HK-2 (cell line): Measurements from ENCODE around the gene ELOF1.
"Not testable (repeated sequence)": the region's sequence is repeated elsewhere in the genome, so short reads cannot be mapped to it uniquely, and the experiment has no call there.

Source experiments
- DNase-seq: peaks from one replicate; pipeline ENCODE4 v3.0.0-alpha.2; 2018; ENCODE audit not compliant: unreplicated experiment

The ELOF1 gene

DNA sequence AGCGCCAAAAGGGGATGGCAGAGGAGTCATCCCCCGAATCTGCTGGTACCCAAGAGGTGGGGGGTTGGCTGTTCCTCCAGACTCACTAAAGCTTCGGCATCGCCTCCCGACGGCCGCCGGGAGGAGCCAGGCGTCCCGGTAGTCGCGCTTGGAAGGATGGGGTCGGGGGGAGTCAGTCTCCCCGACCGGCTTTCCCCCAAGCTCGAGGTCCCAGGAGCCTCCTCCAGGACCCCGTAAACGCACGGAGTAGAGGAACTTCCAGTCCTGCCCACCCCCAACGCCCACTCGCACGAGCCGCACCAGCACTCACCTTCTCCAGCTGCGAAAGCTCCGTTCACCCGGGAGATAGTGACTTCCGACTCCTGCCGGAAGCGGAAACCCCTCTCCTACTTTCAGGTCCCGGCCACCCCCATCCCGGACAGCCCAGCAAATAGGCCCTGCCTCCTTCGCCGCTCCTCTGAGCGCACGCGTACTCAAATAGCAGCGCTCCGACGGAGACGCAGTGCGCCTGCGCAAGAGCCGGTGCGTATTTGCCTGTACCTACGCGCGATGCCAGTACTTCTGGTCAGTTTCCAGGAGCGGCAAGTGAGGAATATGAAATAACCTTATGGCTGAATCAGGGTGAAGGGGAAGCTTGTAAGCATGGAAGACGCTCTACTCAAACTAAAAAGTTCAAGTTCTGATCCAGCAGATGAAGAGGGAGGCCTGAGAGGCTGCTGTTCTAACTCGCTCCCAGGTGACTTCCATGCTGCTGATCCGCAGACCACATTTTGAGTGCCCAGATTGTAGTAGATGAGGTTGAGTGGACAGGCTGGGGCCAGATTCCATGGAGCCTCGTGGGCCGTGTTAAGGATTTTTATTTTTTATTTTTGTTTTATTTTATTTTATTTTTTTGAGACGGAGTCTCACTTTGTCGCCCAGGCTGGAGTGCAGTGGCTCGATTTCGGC is at the start of gene ELOF1:
ELOF1 (minus strand) TSS at position 350 of the 948 bp plus-strand sequence. CDS start 4,883 bp downstream, outside the sequence.
- peak; percentile 98 for DNase-seq

DNA sequence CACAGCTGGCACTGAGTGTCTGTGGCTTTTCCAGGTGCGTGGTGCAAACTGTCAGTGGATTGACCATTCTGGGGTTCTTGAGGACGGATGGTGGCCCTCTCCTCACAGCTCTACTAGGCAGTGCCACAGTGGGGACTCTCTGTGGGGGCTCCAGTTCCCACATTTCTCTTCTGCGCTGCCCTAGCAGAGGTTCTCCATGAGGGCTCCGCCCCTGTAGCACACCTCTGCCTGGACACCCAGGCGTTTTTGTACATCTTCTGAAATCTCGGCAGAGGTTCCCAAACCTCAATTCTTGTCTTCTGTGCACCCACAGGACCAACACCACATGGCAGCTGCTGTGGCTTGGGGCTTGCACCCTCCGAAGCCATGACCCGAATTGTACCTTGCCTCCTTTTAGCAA is 47.5 kb upstream of the ELOF1 start:
- DNase-seq = no peak

DNA sequence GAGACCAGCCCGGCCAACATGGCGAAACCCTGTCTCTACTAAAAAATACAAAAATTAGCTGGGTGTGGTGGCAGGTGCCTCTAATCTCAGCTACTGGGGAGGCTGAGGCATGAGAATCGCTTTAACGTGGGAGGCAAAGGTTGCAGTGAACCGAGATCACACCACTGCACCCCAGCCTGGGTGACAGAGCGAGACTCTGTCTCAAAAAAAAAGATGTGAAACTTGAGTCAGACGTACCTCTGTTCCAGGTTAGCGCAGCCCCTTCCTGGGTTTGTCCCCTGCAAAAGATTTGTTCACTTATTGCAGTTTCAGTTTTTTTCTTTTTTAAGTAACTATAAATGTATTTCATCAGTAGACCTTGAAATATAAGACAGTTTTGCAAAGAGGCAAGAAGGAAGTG is 40.7 kb upstream of the ELOF1 start:
- DNase-seq = not testable (repeated sequence)

DNA sequence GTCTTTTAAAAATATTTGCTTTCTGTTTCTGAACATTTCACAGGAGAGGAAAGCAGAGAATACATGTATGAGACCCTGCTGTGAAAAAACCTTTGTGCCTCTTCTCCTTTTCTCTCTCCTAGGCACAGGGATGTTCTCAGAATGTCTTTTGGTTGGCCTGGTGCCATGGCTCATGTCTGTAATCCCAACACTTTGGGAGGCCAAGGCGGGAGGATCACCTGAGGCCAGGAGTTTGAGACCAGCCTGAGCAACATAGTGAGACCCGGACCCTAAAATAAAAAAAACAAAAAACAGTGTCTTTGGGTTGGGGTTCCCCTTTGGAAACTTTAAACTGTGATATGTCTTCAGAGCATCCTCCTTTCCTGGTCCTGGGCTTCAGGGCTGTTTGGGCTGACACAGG is 39.7 kb upstream of the ELOF1 start:
- no peak for DNase-seq

DNA sequence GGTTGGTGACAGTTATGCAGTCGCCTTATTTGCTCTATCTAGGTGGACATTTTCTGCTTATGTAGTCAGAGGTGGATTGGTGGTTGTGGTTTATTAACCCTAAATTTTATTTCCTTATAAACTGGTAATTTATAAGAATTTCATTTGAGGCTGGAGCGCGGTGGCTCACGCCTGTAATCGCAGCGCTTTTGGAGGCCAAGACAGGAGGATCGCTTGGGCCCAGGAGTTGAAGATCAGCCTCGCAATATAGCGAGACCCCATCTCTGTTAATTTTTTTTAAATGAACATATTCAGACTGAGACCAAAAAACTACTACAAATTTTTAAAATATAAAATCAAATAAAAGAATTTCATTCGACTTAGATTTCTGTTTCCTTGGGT is 39.1 kb upstream of the ELOF1 start:
- no peak for DNase-seq

DNA sequence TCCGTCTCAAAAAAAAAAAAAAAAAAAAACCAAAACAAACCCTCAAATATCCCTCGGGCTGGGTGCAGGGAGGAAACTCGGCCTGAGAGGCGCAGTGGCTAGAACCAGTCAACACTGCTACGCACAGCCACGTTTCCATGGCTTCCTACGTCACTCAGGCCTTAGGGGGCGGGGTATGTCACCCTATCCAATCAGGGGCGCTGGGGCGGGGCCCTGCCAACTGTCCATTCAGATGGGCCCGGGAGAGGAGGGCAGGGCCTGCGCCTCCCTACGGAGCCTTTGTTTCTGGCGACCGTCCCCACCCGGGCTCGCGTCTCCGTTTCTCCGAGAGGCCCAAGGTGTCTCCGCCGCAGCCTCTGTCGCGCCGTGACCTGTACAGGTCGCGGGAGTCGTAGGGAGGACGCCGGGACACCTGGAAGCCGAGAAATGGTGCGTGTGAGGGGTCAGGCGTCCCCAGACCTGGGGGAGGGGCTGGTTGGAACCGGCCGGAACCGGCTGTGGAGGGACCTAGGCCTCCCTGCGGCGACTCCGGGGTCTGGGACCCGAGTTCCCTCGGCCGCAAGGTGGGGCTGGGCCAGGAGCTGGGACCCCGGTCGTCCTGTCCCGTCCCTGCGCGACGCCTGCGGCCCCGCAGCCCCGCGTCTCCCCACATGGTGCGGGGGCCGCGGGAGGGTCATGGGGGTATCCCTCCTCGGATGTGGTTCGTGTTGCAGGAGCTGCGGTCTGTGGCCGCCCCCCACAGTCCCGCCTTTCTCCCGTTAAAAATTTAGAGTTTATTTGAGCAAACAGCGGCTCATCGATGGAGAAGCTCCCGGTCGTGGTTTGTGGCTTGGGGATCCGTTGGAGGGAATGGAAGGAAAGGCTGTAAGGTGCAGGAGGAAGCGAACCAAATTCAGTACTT is 38.4 kb upstream of the ELOF1 start, which contains the start of gene ZNF627:
ZNF627 (plus strand) TSS at position 282 of the 901 bp plus-strand sequence; CDS start at position 427, 145 bp downstream.
- peak; percentile 97 for DNase-seq

DNA sequence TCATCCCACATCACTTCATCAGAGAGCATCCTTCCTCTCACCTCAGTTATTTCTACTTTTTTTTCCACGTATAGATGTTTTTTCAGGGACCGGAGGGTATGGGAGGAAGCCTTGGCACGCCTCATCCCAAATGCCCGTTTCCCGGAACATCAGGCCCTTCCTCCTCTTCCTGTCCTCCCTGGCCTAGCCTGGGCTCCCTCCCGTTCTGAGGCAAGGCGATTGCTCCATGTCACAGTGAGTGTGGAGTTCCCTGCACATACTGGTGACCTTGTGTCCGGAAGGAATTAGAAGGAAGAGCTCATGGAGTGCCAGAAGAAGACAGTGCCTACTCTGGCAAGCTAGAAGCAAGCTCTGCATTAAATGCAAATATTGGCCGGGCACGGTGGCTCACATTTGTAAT is 37.1 kb upstream of the ELOF1 start:
- DNase-seq = no peak

DNA sequence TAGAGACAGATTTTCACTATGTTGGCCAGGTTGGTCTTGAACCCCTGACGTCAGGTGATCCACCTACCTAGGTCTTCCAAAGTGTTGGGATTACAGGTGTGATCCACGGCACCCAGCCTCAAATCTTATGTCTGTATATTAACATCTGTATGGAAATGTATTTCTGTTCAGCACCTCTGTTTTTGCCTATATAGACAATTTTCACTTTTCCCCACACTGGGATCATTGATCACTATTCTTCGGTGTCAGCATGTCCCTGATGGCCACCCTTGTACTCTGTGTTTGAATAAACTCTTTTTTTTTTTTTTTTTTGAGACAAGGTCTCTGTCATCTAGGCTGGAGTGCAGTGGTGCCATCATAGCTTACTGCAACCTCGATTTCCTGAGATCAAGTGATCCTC is 35.1 kb upstream of the ELOF1 start:
- no peak for DNase-seq

DNA sequence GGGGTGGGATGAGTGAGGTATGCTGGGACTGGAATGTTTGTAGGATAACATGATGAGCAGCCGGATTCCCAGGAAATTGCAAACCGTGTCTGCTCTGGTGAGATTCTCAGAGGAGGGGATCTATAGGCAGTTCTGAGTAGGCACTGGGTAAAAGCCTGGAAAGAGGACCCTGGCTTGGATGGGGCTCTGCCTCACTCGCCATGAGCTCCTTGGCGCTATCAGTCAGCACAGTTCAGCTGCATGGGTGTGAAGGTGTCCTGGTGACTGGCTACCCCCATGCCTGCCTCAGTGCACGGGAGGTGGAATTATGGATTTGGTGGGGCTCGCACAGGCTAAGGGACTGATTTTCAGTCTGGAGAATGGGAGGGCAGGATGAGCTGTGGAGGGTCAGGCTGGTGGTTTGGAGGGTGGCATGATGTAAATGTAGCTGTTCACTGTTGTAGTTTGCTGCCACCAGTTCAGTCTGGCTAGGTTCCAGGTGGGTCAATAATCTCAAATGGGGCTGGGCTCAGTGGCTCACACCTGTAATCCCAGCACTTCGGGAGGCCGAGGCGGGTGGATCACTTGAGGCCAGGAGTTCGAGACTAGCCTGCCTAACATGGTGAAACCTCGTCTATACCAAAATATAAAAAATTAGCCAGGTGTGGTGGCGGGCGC is 29.1 kb upstream of the ELOF1 start:
- DNase-seq = no peak

DNA sequence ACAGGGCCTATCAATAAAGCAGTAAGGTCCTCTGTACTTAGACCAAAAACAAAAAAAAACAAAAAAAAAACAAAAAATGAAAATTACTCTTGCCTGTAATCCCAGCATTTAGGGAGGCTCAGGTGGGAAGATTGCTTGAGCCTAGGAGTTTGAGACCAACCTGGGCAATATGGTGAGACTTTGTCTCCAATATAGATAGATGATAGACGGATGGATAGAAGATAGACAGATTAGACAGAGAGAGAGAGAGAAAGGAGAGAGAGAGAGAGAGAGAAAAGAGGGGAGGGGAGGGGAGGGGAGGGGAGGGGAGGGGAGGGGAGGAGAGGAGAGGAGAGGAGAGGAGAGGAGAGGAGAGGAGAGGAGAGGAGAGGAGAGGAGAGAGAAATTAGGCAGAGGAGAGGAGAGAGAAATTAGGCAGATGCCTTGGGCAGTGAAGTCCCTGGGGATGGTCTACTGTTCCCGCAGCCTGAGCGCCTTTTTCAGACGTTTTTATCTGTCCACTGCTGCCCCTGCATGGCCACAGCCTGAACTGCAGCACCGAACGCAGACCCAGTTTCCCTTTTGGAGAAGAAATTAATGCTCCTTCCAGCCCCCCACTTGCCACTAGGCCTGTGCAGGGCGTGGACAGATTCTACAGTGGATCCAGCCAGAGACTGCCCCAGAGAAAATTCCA is 28.4 kb upstream of the ELOF1 start:
- DNase-seq = peak; percentile 72

DNA sequence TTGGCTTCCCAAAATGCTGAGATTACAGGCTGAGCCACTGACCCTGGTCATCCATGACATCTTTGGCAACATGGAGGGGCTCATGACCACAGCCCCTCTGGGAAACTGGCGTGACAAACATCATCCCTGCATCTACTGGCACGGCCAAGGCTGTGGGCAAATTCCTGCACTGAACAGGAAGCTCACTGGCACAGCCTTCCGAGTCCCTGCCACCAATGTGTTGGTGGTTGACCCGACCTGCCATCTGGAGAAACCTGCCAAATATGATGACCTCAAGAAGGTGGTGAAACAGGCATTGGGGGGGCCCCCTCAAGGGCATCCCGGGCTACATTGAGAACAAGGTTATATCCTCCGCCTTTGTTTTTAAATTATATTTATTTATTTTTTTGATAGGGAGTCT is 27.3 kb upstream of the ELOF1 start:
- no peak for DNase-seq

DNA sequence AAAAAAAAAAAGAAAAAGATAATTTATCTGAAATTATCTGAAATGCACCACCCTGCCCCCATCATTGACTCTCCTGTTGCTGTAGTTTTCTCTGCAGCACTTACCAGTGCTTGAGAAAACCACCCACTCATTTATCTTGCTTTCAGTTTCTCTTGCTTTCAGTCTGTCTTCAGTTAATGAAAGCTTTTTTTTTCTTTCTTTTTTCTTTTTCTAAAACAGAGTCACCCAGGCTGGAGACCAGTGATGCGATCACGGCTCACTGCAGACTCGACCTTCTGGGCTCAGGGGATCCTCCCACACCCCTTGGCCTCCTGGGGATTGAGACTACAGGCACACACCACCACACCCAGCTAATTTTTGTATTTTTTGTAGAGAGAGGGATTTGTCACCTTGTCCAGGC is 22.7 kb upstream of the ELOF1 start:
- DNase-seq = no peak

DNA sequence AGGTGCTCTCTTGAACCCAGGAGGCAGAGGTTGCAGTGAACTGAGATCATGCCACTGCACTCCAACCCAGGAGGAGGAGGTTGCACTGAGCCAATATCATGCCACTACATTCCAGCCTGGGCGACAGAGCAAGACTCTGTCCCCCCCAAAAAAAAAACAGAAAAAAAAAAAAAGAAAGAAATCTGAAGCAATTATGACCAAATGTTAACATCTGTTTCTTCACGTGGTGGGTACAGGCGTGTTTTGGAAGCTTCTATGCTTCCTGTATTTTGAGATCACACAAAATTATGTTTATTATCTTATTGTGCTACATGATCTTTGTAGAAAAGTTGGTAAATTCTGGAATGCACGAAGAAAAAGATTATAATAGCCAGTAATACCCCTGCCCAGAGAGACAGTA is 21.1 kb upstream of the ELOF1 start:
- no peak for DNase-seq

DNA sequence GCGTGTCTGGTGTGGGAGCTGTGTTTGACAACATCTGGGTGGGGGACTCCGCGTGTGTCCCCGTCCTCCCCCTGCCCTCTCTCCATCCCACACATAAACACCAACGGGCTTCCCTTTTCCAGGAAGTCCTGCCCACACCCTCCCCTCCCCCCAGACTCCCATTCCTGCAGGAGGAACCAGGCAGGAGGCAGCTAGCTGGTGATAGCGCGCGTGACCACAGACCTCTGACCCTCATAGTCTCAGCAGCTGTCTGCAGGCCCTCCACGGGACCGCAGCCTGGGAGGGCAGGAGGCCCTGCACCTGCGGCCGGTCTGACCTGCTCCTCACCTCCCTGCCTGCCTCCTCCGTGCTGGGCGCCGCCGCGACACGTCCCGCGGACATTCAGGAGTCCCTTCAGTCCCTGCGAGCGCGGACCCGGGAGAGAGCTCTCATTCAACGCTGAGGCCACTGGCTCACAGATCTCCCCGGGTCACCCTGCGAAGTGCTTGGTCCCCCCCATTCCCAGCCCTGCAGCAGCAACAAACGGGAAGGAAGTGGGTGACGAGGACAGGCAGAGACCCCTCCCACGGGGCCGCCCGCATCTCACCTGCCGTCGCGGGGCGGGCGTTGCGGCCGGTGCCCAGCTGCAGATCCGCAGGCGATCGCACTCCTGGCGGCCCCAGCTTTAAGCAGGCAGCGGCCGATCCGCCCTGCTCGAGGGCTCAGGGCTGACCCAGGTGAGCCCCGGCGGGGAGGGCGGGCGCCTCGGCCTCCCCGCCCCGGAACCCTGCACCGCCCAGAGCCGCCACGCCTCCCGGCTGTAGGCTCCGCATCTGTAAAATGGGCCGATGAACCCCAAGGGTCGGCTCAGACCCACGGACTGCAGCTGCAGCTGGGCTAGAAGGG is 19.5 kb upstream of the ELOF1 start:
- no peak for DNase-seq

DNA sequence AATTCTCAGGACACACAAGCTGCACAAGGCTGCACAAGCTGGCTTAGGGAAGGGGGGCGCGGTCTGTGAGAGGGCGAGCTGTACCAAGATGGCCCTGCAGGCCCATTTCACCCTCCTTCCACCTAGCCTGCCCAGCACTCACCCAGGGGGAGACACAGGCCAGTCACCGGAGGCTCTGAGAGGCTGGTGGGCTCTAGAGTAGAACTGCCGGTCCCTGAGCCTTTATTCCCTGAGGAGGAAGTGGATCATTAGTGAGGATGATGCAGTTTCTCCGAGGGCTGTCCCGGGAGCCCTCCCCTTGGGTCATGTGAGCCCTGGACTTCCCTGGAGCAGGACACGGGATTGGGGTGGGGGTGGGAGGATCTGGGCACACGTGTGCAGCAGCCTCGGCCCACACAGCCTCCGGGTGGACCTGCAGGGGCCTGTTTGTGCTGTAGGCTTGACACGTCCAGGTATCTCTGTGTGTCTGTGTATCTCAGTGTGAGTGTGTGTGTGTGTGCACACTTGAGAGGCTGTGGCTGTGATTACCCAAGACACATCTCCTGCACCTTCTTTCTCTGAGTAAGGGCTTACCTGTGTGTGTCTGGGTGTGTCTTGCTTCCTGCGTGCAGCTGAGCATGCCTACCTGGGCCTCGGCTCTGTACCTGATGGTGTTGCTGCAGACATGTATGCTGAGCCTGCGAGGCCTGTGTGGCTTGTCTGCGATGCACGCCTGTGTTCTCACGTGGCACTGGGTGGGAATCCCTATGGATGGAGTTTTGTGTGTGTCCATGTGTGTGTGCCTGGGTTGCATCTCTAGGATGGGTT is 18.6 kb upstream of the ELOF1 start, which contains the start of gene ACP5:
ACP5 (minus strand) TSS at position 195 of the 807 bp plus-strand sequence. CDS start 328 bp downstream, outside the sequence.
- peak; percentile 42 for DNase-seq

DNA sequence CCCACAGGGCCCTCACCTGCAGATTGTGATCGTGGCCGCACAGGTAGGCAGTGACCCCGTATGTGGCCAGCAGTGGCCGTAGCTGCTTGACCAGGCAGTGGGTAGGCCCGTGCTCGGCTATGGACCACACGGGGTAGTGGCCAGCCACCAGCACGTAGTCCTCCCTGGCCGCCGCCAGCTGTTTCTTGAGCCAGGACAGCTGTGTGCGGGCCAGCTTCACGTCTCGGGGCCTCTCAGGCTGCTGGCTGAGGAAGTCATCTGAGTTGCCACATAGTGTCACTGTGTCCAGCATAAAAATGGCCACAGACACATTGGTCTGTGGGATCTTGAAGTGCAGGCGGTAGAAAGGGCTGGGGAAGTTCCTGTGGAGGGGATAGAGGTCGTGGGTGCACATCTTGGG is 17.2 kb upstream of the ELOF1 start:
- no peak for DNase-seq

DNA sequence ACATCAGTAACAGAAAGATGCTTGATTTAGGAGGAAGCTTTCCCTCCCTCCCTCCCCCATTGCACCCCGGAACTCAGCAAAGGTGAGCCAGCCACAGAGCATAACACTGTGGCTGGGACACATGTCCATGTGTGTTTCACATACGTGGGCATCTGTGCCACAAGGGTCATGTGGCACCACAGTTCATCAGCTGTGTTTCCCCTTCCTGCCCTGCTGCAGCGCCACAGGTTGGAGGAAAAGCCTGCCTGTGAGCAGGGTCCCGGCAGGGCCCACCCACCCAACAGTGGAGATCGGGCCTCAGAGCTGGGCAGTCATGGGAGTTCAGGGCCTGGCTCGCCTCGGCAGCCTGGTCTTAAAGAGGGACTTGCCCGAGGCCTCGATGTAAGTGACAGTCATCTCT is 15.7 kb upstream of the ELOF1 start:
- DNase-seq = no peak

DNA sequence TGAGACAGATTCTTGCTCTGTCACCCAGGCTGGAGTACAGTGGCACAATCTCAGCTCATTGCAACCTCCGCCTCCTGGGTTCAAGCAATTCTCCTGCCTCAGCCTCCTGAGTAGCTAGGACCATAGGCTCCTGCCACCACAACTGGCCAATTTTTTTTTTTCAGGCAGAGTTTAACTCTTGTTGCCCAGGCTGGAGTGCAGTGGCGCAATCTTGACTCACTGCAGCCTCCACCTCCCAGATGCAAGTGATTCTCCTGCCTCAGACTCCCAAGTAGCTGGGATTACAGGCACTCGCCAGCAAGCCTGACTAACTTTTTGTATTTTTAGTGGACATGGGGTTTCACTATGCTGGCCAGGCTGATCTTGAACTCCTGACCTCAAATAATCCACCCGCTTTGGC is 14.7 kb upstream of the ELOF1 start:
- DNase-seq = not testable (repeated sequence)

DNA sequence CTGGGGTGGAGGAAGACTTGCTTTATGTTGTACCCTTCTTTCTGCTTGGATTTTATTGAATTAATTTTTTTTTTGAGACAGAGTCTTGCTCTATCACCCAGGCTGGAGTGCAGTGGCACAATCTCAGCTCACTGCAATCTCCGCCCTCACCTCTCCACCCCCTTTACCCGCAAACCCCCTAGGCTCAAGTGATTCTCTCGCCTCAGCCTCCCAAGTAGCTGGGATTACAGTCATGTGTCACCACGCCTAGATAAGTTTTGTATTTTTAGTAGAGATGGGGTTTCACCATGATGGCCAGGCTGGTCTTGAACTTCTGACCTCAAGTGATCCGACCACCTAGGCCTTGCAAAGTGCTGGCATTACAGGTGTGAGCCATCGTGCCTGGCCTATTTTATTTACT is 14.3 kb upstream of the ELOF1 start:
- not testable (repeated sequence) for DNase-seq
